ENCODE results near the gene RASD1. TPM values are rescaled to one million over a fixed set of nuclear protein-coding genes. Genes with fewer than 3 reads are reported as not detected.

The RASD1 gene
- total RNA-seq, 1 experiment from 2014 or later, result 0.30 TPM

DNA sequence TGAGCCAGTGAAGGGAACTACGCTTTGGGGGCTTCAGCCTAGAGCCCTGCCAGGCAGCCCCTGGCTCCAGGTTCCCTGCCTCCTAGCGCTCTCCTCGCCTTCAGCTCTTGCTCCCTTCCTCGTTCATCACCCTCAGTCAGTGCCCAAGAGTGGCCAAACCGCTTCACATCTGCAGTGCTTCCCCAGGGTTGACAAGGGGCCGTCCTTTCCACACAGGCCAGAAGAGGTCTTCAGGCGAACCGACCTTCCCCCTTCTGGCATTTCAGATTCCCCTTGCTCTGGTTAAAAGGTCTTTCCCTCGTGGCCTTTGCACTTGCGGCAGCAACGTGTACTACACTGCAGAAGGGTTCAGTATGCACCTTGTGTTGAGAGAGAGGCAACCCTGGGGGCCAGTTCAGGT is 4.1 kb downstream of the RASD1 start (continued):
- TF ChIP-seq, protein P1, sequence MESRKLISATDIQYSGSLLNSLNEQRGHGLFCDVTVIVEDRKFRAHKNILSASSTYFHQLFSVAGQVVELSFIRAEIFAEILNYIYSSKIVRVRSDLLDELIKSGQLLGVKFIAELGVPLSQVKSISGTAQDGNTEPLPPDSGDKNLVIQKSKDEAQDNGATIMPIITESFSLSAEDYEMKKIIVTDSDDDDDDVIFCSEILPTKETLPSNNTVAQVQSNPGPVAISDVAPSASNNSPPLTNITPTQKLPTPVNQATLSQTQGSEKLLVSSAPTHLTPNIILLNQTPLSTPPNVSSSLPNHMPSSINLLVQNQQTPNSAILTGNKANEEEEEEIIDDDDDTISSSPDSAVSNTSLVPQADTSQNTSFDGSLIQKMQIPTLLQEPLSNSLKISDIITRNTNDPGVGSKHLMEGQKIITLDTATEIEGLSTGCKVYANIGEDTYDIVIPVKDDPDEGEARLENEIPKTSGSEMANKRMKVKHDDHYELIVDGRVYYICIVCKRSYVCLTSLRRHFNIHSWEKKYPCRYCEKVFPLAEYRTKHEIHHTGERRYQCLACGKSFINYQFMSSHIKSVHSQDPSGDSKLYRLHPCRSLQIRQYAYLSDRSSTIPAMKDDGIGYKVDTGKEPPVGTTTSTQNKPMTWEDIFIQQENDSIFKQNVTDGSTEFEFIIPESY (IDR thresholded peaks at IDR 0.05; ENCODE audit: extremely low read depth, insufficient replicate concordance, low read length), result no peak
- TF ChIP-seq POLR2A (IDR thresholded peaks at IDR 0.05; ENCODE audit: borderline replicate concordance, extremely low read depth, insufficient read depth, insufficient read length), result no peak

DNA sequence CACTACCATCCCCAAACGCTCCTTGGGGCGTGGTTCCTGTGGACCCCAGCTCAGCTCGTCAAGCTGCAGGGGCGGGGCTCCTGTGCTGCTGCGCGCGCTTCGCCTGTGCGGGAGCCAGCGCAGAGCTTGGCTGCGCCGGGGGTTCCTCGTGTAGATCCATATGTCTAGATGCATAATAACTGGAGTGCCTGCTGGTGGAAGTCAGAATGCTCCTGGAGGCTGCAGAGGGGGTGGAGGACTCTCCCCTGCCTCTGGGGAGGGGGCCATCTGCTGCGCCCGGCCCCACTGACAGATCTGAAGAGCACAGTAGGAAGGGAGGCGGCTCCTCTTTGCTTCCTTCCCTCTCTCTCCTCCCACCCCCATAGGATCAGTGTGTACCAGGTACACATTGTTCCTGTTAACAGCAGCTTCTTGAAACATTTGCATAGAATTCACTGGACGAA is 4.6 kb downstream of the RASD1 start:
- intact Hi-C loops (cut with micrococcal nuclease), result no loop called here
- ATAC-seq, result no peak
- H3K9me3 ChIP-seq (ENCODE audit: control insufficient read depth in 1 of 2, insufficient read depth in 1 of 2, low read depth in 1 of 2, low read length in 2 of 2), result no peaks in the 10 kb centered on the region
- H2AFZ ChIP-seq (ENCODE audit: low read depth, low read length, poor library complexity, severe bottlenecking), result no peak overlapping the region
- H3K9me2 ChIP-seq (ENCODE audit: insufficient read depth), result no peaks in the 10 kb centered on the region
- H3K27me3 ChIP-seq (ENCODE audit: insufficient read depth, low read length), result no peaks in the 10 kb centered on the region
- CTCF ChIA-PET, result no interaction called here
- H3K27ac ChIP-seq (ENCODE audit: low read depth, low read length), result no peak overlapping the region
- H3K4me2 ChIP-seq (ENCODE audit: low read length), result no peak overlapping the region
- no TSS peak for BruUV-seq (replicated peaks)
- no peaks in the 10 kb centered on the region for H4K20me1 ChIP-seq (ENCODE audit: insufficient read depth)
- peaks cover 3 to 23% of the 10 kb centered on the region in 2 experiments; a peak in 3 of 4 replicates for H3K36me3 ChIP-seq (ENCODE audit: control insufficient read depth in 1 of 2, insufficient read depth in 2 of 2, low read length in 2 of 2)
- H3K4me1 ChIP-seq (ENCODE audit: control insufficient read depth in 1 of 2, insufficient read depth in 2 of 2, low read length in 2 of 2), result peaks cover 0 to 7% of the 10 kb centered on the region in 2 experiments; a peak in 2 of 4 replicates
- RAD21 ChIA-PET (ENCODE audit: low non-redundant PET in 1 of 2, low total read pairs in 2 of 2, uncharacterized antibody in 2 of 2, unreplicated experiment in 2 of 2), result no interaction called here
- no peak for DNase-seq (ENCODE audit: low read depth, low spot score)
- no peak for TF ChIP-seq JUND (IDR thresholded peaks at IDR 0.05)
- TF ChIP-seq, protein P2, sequence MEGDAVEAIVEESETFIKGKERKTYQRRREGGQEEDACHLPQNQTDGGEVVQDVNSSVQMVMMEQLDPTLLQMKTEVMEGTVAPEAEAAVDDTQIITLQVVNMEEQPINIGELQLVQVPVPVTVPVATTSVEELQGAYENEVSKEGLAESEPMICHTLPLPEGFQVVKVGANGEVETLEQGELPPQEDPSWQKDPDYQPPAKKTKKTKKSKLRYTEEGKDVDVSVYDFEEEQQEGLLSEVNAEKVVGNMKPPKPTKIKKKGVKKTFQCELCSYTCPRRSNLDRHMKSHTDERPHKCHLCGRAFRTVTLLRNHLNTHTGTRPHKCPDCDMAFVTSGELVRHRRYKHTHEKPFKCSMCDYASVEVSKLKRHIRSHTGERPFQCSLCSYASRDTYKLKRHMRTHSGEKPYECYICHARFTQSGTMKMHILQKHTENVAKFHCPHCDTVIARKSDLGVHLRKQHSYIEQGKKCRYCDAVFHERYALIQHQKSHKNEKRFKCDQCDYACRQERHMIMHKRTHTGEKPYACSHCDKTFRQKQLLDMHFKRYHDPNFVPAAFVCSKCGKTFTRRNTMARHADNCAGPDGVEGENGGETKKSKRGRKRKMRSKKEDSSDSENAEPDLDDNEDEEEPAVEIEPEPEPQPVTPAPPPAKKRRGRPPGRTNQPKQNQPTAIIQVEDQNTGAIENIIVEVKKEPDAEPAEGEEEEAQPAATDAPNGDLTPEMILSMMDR (IDR thresholded peaks at IDR 0.05 in 2 of 3, conservative IDR thresholded peaks at IDR 0.05 in 1 of 3; ENCODE audit: borderline replicate concordance in 1 of 3, insufficient read depth in 1 of 3, low read depth in 2 of 3, low read length in 2 of 3), result no peak
- no peak for TF ChIP-seq EGR1 (IDR thresholded peaks at IDR 0.05; ENCODE audit: low read depth)
- TF ChIP-seq, protein P1 (IDR thresholded peaks at IDR 0.05; ENCODE audit: extremely low read depth, insufficient replicate concordance, low read length), result no peak
- TF ChIP-seq, protein P3, sequence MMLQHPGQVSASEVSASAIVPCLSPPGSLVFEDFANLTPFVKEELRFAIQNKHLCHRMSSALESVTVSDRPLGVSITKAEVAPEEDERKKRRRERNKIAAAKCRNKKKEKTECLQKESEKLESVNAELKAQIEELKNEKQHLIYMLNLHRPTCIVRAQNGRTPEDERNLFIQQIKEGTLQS (IDR thresholded peaks at IDR 0.05), result no peak
- TF ChIP-seq, protein P4, sequence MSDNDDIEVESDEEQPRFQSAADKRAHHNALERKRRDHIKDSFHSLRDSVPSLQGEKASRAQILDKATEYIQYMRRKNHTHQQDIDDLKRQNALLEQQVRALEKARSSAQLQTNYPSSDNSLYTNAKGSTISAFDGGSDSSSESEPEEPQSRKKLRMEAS (IDR thresholded peaks at IDR 0.05), result no peak
- no peak for TF ChIP-seq CEBPB (IDR thresholded peaks at IDR 0.05; ENCODE audit: low read depth)
- no peak for TF ChIP-seq RAD21 (IDR thresholded peaks at IDR 0.05; ENCODE audit: low read depth)
- TF ChIP-seq YY1 (IDR thresholded peaks at IDR 0.05; ENCODE audit: extremely low read depth, insufficient replicate concordance, low read depth, low read length), result no peak
- TF ChIP-seq SIN3A (IDR thresholded peaks at IDR 0.05; ENCODE audit: low read depth), result no peak
- no peak overlapping the region for H3K9ac ChIP-seq (ENCODE audit: low read length)
- POLR2A ChIA-PET, result no interaction called here
- H3K79me2 ChIP-seq (ENCODE audit: insufficient read depth, low read length), result peaks cover 22% of the 10 kb centered on the region
- no peak overlapping the region for H3K4me3 ChIP-seq (replicated peaks in 1 of 2; ENCODE audit: low read depth in 1 of 2, low read length in 2 of 2)

All from HCT116 (cell line).